ENCODE results near the gene FSTL5. TPM values are rescaled to one million over a fixed set of nuclear protein-coding genes. Genes with fewer than 3 reads are reported as not detected.

Gene FSTL5
- total RNA-seq, 1 experiment from 2014 or later: 1.9 TPM

DNA sequence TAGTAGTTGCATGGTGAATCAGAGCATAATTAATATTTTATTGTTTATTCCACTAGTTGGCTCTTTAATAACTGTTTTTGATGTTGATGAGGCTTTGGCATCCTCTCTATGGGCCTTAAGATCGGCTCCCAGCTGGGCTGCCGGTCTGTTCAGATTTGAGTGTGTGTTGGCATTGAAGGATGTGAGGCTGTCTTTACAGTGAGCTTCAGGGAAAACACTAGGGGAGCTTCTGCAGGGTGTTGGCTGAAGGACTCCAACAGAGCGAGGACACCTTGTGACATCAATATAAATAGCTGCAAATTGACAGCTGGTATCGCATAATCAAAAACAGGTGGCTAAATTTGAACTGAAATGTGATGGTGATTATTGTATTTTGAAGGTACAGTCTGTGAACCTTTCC lies 322.0 kb downstream of the FSTL5 start:
- H3K27ac Mint-ChIP-seq (ENCODE audit: unreplicated experiment): no peak overlapping the region
- H3K4me1 Mint-ChIP-seq (ENCODE audit: low read depth, unreplicated experiment): no peaks in the 10 kb centered on the region
- no peak overlapping the region for H3K4me3 Mint-ChIP-seq (ENCODE audit: unreplicated experiment)
- no peaks in the 10 kb centered on the region for H3K27me3 ChIP-seq (replicated peaks; ENCODE audit: control insufficient read depth, insufficient read depth, low read length)
- no peaks in the 10 kb centered on the region for H3K36me3 Mint-ChIP-seq (ENCODE audit: insufficient read depth, unreplicated experiment)
- intact Hi-C loops (cut with micrococcal nuclease; ENCODE audit: unreplicated experiment): no loop called here
- no peak for DNase-seq
- H3K36me3 ChIP-seq (ENCODE audit: control insufficient read depth, insufficient read depth, low read length): no peaks in the 10 kb centered on the region
- no peak overlapping the region for H3K4me3 ChIP-seq (ENCODE audit: low read depth, low read length)
- no peaks in the 10 kb centered on the region for H3K4me1 ChIP-seq
- CTCF ChIA-PET: no interaction called here
- H3K9me3 Mint-ChIP-seq (ENCODE audit: unreplicated experiment): no peaks in the 10 kb centered on the region
- no peaks in the 10 kb centered on the region for H3K9me3 ChIP-seq
- POLR2A ChIA-PET: no interaction called here
- no TSS peak for BruUV-seq (replicated peaks)
- H3K27me3 Mint-ChIP-seq (ENCODE audit: insufficient read depth, unreplicated experiment): no peaks in the 10 kb centered on the region
- no peak for TF ChIP-seq CTCF (IDR thresholded peaks at IDR 0.05; ENCODE audit: insufficient read depth in 1 of 2, low read depth in 1 of 2, low read length in 1 of 2, severe bottlenecking in 1 of 2, unreplicated experiment in 1 of 2)

- ChIA-PET POLR2A (no interaction called here), CTCF (no interaction called here)
- Mint-ChIP-seq H3K9me3 (ENCODE audit: unreplicated experiment) (no peaks in the 10 kb centered on the region), H3K4me3 (ENCODE audit: unreplicated experiment) (no peak overlapping the region), H3K27ac (ENCODE audit: unreplicated experiment) (no peak overlapping the region), H3K27me3 (ENCODE audit: insufficient read depth, unreplicated experiment) (no peaks in the 10 kb centered on the region), H3K36me3 (ENCODE audit: insufficient read depth, unreplicated experiment) (no peaks in the 10 kb centered on the region), H3K4me1 (ENCODE audit: low read depth, unreplicated experiment) (no peaks in the 10 kb centered on the region)
- no peak for TF ChIP-seq CTCF (IDR thresholded peaks at IDR 0.05; ENCODE audit: insufficient read depth in 1 of 2, low read depth in 1 of 2, low read length in 1 of 2, severe bottlenecking in 1 of 2, unreplicated experiment in 1 of 2)
- no peaks in the 10 kb centered on the region for H3K9me3 ChIP-seq
- BruUV-seq (replicated peaks): no TSS peak
- no peak overlapping the region for H3K4me3 ChIP-seq (ENCODE audit: low read depth, low read length)
- H3K36me3 ChIP-seq (ENCODE audit: control insufficient read depth, insufficient read depth, low read length): no peaks in the 10 kb centered on the region
- no peaks in the 10 kb centered on the region for H3K4me1 ChIP-seq
- DNase-seq: no peak
- intact Hi-C loops (cut with micrococcal nuclease; ENCODE audit: unreplicated experiment): no loop called here
- no peaks in the 10 kb centered on the region for H3K27me3 ChIP-seq (replicated peaks; ENCODE audit: control insufficient read depth, insufficient read depth, low read length)
These were observed 334.2 kb downstream of the FSTL5 start for GRCh38 chr4:161829591-161829990.

GRCh38 chr4:161828061-161828460 lies 335.7 kb downstream of the FSTL5 start:
- ChIA-PET POLR2A (no interaction called here), CTCF (no interaction called here)
- H3K36me3 ChIP-seq (ENCODE audit: control insufficient read depth, insufficient read depth, low read length): no peaks in the 10 kb centered on the region
- no peaks in the 10 kb centered on the region for H3K27me3 ChIP-seq (replicated peaks; ENCODE audit: control insufficient read depth, insufficient read depth, low read length)
- Mint-ChIP-seq H3K9me3 (ENCODE audit: unreplicated experiment) (no peaks in the 10 kb centered on the region), H3K36me3 (ENCODE audit: insufficient read depth, unreplicated experiment) (no peaks in the 10 kb centered on the region), H3K27me3 (ENCODE audit: insufficient read depth, unreplicated experiment) (no peaks in the 10 kb centered on the region), H3K4me3 (ENCODE audit: unreplicated experiment) (no peak overlapping the region), H3K27ac (ENCODE audit: unreplicated experiment) (no peak overlapping the region), H3K4me1 (ENCODE audit: low read depth, unreplicated experiment) (no peaks in the 10 kb centered on the region)
- H3K9me3 ChIP-seq: no peaks in the 10 kb centered on the region
- no peak for DNase-seq
- no peak for TF ChIP-seq CTCF (IDR thresholded peaks at IDR 0.05; ENCODE audit: insufficient read depth in 1 of 2, low read depth in 1 of 2, low read length in 1 of 2, severe bottlenecking in 1 of 2, unreplicated experiment in 1 of 2)
- no peak overlapping the region for H3K4me3 ChIP-seq (ENCODE audit: low read depth, low read length)
- H3K4me1 ChIP-seq: no peaks in the 10 kb centered on the region
- intact Hi-C loops (cut with micrococcal nuclease; ENCODE audit: unreplicated experiment): no loop called here
- no TSS peak for BruUV-seq (replicated peaks)
